HepG2 (cell line): ENCODE data around the gene SALL2. TPM values are rescaled to one million over a fixed set of nuclear protein-coding genes. Genes with fewer than 3 reads are reported as not detected.

Experiments used
- CBX5 ChIP-seq: sonication (generic); formaldehyde crosslinking; IDR thresholded peaks from 2 replicates; pipeline ENCODE4 v1.4.0; 2020; ENCODE audit warnings: missing genetic modification reagents, borderline replicate concordance
- EHMT2 ChIP-seq: fragments of 200-600 bp; sonication (generic); IDR thresholded peaks from 2 replicates; pipeline ENCODE4 v1.7.0; 2017; ENCODE audit warnings: antibody characterized with exemption, low read depth, low read length, borderline replicate concordance
- HDAC2 ChIP-seq: sonication (generic); formaldehyde crosslinking; IDR thresholded peaks from 2 replicates; pipeline ENCODE4 v1.4.0; 2020; ENCODE audit warnings: missing genetic modification reagents
- JUNB ChIP-seq: sonication (generic); formaldehyde crosslinking; IDR thresholded peaks from 2 replicates; pipeline ENCODE4 v1.8.0; 2022; ENCODE audit warnings: missing genetic modification reagents, mild to moderate bottlenecking, borderline replicate concordance
- KAT2B ChIP-seq: fragments of 150-350 bp; IDR thresholded peaks from 2 replicates; pipeline ENCODE4 v1.6.1; 2014; ENCODE audit warnings: low read depth, low read length, borderline replicate concordance
- KLF11 ChIP-seq: IDR thresholded peaks from 2 replicates; pipeline ENCODE4 v1.6.1; 2016; ENCODE audit warnings: missing compliant biosample characterization
- LCORL ChIP-seq, 2 experiments: fragments of 450-650 bp in 1 of 2; sonication (generic) in 1 of 2; formaldehyde crosslinking in 1 of 2; IDR thresholded peaks; 2 replicates each; pipeline versions ENCODE4 v1.5.0 to v1.6.1; 2017 to 2020; ENCODE audit warnings: antibody characterized with exemption in 1 of 2, missing genetic modification reagents in 1 of 2
- MATR3 ChIP-seq: sonication (generic); formaldehyde crosslinking; IDR thresholded peaks from 2 replicates; pipeline ENCODE4 v1.4.0; 2020; ENCODE audit warnings: missing genetic modification reagents
- MED1 ChIP-seq: sonication (generic); formaldehyde crosslinking; IDR thresholded peaks from 2 replicates; pipeline ENCODE4 v1.4.0; 2020; ENCODE audit warnings: missing genetic modification reagents
- NFE2L1 ChIP-seq: sonication (generic); formaldehyde crosslinking; IDR thresholded peaks from 2 replicates; pipeline ENCODE4 v1.4.0; 2020; ENCODE audit warnings: missing genetic modification reagents, mild to moderate bottlenecking, borderline replicate concordance
- NFKB2 ChIP-seq: sonication (generic); formaldehyde crosslinking; IDR thresholded peaks from 2 replicates; pipeline ENCODE4 v1.4.0; 2020; ENCODE audit warnings: missing genetic modification reagents, borderline replicate concordance
- SNAPC5 ChIP-seq: sonication (generic); formaldehyde crosslinking; IDR thresholded peaks from 2 replicates; pipeline ENCODE4 v1.8.1; 2023; ENCODE audit warnings: mild to moderate bottlenecking, missing genetic modification reagents, borderline replicate concordance
- SSRP1 ChIP-seq: IDR thresholded peaks from 2 replicates; pipeline ENCODE4 v1.6.1; 2016; ENCODE audit warnings: control low read depth
- TBX3 ChIP-seq: fragments of 450-650 bp; IDR thresholded peaks from 2 replicates; pipeline ENCODE4 v1.6.1; 2017; ENCODE audit warnings: antibody characterized with exemption, mild to moderate bottlenecking, inconsistent platforms, borderline replicate concordance
- TRAFD1 ChIP-seq: sonication (generic); formaldehyde crosslinking; IDR thresholded peaks from 2 replicates; pipeline ENCODE4 v1.5.1; 2020; ENCODE audit warnings: missing genetic modification reagents, mild to moderate bottlenecking, borderline replicate concordance
- ZBTB26 ChIP-seq: IDR thresholded peaks from 2 replicates; pipeline ENCODE4 v1.6.1; 2016; ENCODE audit warnings: missing compliant biosample characterization, missing genetic modification reagents, borderline replicate concordance
- ZFP90 ChIP-seq: sonication (generic); formaldehyde crosslinking; IDR thresholded peaks from 2 replicates; pipeline ENCODE4 v1.8.0; 2022; ENCODE audit warnings: missing genetic modification reagents, mild to moderate bottlenecking, inconsistent platforms, borderline replicate concordance
- ZNF17 ChIP-seq: sonication (generic); formaldehyde crosslinking; IDR thresholded peaks from 2 replicates; pipeline ENCODE4 v1.5.0; 2020; ENCODE audit warnings: mild to moderate bottlenecking, missing genetic modification reagents
- ZNF547 ChIP-seq: sonication (generic); formaldehyde crosslinking; IDR thresholded peaks from 2 replicates; pipeline ENCODE4 v1.5.1; 2020; ENCODE audit warnings: mild to moderate bottlenecking, missing genetic modification reagents
- ZNF564 ChIP-seq: sonication (generic); formaldehyde crosslinking; IDR thresholded peaks from 2 replicates; pipeline ENCODE4 v1.8.1; 2023; ENCODE audit warnings: mild to moderate bottlenecking, missing genetic modification reagents
- ZNF776 ChIP-seq: sonication (generic); formaldehyde crosslinking; IDR thresholded peaks from 2 replicates; pipeline ENCODE4 v1.4.0; 2020; ENCODE audit warnings: mild to moderate bottlenecking, missing genetic modification reagents
- ZNF83 ChIP-seq: sonication (generic); formaldehyde crosslinking; IDR thresholded peaks from 2 replicates; pipeline ENCODE4 v1.4.0; 2020; ENCODE audit warnings: missing genetic modification reagents, mild to moderate bottlenecking, borderline replicate concordance
- polyA plus RNA-seq, 8 experiments: library from polyadenylated mRNA; depleted of rRNA in 3 of 8; stranded (reverse) in 7 of 8; unstranded in 1 of 8; fragments of >200 nt; fragmentation: Illumina TruSeq in 4 of 8; extraction: Trizol in 4 of 8; gene quantifications; 2 replicates each; pipeline versions ENCODE4 v1.2.1 to v1.2.3, GENCODE V29; 2011 to 2016; ENCODE audit warnings: low read depth in 4 of 8, missing spikeins in 1 of 8, mixed read lengths in 1 of 8; ENCODE audit not compliant: insufficient read depth in 1 of 8
- total RNA-seq, 5 experiments: library from RNA; depleted of rRNA; stranded (reverse); fragments of >200 nt; fragmentation: Illumina TruSeq; extraction: Trizol; gene quantifications; 2 replicates each; pipeline ENCODE4 v1.2.3, GENCODE V29; 2016; ENCODE audit warnings: low read depth in 1 of 5
- TF ChIP-seq, protein P1 (sequence below): IDR thresholded peaks from 2 replicates; pipeline ENCODE4 v1.6.1; 2016; ENCODE audit warnings: low read depth, control low read depth
- TF ChIP-seq, protein P2 (sequence below): sonication (generic); formaldehyde crosslinking; conservative IDR thresholded peaks from 2 replicates; pipeline ENCODE4 v1.4.0; 2020; ENCODE audit warnings: missing genetic modification reagents

The SALL2 gene
- total and polyA plus RNA-seq, 2 of the 13 experiments (the other 11 are each of a cell fraction or from before 2014, with no cell fraction given), result 4.9 to 5.8 TPM

DNA sequence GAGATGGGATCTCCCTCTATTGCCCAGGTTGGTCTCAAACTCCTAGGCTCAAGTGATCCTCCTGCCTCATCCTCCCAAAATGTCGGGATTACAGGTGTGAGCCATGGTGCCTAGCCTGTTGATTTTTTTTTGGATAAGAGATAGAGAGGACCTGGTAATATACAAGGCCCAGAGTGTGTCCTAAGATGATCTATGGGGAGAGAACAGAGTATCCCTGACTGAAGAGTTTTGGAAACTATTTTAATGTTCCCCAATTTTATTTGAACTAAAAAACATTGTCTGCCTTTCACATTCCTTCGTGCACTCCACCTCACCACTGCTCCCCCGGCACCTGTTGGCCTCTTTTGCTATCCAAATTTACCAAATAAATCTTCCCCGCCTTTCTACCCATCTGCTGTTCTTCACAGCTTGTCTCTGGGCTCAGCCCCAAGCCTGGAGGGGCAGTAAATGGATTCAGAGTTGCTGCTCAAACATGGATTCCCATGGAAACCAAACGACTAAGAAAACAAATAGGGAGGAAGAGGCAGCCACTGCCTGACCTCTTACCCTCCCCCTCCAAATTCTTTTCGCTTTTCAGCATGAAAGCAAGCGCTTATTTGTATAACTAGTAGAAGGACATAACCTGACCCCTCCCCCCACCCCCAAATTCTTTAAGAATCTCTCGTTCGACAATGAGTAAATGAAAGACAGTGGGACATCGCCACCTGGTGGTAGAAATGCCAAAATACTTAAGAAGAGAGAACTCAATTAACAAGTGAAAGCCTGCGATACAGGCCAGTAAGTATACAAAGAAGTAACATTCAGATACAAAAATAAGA lies 31.1 kb upstream of the SALL2 start (continued):
- TF ChIP-seq ZBTB26 (CRISPR knock-in tag) (0 out of 2 replicates have a peak, but pooled peaks have one; percentile 32), ZNF547 (CRISPR knock-in tag) (peak; percentile 43; the same call in 1 of the 2 replicates), KLF11 (CRISPR knock-in tag) (no peak), NFKB2 (no peak), ZFP90 (no peak), LCORL (IDR thresholded peaks at IDR 0.05) (peak; percentile 77), LCORL (CRISPR knock-in tag; IDR thresholded peaks at IDR 0.05) (peak; percentile 91), CBX5 (CRISPR knock-in tag) (peak; percentile 16; the same call in 1 of the 2 replicates), TRAFD1 (CRISPR knock-in tag) (no peak), MED1 (CRISPR knock-in tag) (peak; percentile 29; the same call in 1 of the 2 replicates), EHMT2 (no peak), HDAC2 (peak; percentile 79), TBX3 (peak; percentile 44; the same call in 1 of the 2 replicates), SNAPC5 (CRISPR knock-in tag) (no peak), SSRP1 (CRISPR knock-in tag) (0 out of 2 replicates have a peak, but pooled peaks have one; percentile 66), JUNB (CRISPR knock-in tag) (no peak), ZNF17 (CRISPR knock-in tag) (no peak), ZNF776 (CRISPR knock-in tag) (no peak), ZNF83 (no peak), ZNF564 (CRISPR knock-in tag) (no peak), NFE2L1 (CRISPR knock-in tag) (no peak), MATR3 (CRISPR knock-in tag) (no peak), KAT2B (no peak)
- TF ChIP-seq, protein P1, sequence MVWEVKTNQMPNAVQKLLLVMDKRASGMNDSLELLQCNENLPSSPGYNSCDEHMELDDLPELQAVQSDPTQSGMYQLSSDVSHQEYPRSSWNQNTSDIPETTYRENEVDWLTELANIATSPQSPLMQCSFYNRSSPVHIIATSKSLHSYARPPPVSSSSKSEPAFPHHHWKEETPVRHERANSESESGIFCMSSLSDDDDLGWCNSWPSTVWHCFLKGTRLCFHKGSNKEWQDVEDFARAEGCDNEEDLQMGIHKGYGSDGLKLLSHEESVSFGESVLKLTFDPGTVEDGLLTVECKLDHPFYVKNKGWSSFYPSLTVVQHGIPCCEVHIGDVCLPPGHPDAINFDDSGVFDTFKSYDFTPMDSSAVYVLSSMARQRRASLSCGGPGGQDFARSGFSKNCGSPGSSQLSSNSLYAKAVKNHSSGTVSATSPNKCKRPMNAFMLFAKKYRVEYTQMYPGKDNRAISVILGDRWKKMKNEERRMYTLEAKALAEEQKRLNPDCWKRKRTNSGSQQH (CRISPR knock-in tag), result 0 out of 2 replicates have a peak, but pooled peaks have one; percentile 88
- TF ChIP-seq, protein P2, sequence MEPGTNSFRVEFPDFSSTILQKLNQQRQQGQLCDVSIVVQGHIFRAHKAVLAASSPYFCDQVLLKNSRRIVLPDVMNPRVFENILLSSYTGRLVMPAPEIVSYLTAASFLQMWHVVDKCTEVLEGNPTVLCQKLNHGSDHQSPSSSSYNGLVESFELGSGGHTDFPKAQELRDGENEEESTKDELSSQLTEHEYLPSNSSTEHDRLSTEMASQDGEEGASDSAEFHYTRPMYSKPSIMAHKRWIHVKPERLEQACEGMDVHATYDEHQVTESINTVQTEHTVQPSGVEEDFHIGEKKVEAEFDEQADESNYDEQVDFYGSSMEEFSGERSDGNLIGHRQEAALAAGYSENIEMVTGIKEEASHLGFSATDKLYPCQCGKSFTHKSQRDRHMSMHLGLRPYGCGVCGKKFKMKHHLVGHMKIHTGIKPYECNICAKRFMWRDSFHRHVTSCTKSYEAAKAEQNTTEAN (CRISPR knock-in tag), result no peak
